Liver (tissue), 9 donors: Measurements from ENCODE around the gene CTDSP2. TPM values are rescaled to one million over a fixed set of nuclear protein-coding genes. Genes with fewer than 3 reads are reported as not detected.

Experiments
- DNase-seq: peaks from one replicate; pipeline ENCODE4 v3.0.0-alpha.2; 2017; ENCODE audit warnings: low spot score
- H3K27ac ChIP-seq, 2 donors: one replicate each; pipeline ENCODE4 v1.7.0; 2013; ENCODE audit warnings: inconsistent platforms in 2 of 2, low read length in 2 of 2, control low read depth in 1 of 2, low read depth in 1 of 2, mild to moderate bottlenecking in 1 of 2
- H3K27me3 ChIP-seq, 4 donors: one replicate each; pipeline versions ENCODE4 v1.6.1 to v1.7.0; 2013; ENCODE audit warnings: low read length in 3 of 4, inconsistent platforms in 1 of 4, mild to moderate bottlenecking in 1 of 4, moderate library complexity in 1 of 4; ENCODE audit not compliant: control insufficient read depth in 4 of 4, insufficient read depth in 4 of 4
- H3K36me3 ChIP-seq, 4 donors: one replicate each; pipeline versions ENCODE4 v1.6.1 to v1.7.0; 2013; ENCODE audit warnings: low read length in 3 of 4, mild to moderate bottlenecking in 3 of 4, low read depth in 1 of 4, moderate library complexity in 1 of 4; ENCODE audit not compliant: control insufficient read depth in 4 of 4, insufficient read depth in 3 of 4
- H3K4me1 ChIP-seq, 4 donors: one replicate each; pipeline versions ENCODE4 v1.6.1 to v1.7.0; 2013; ENCODE audit warnings: low read length in 3 of 4, mild to moderate bottlenecking in 3 of 4, moderate library complexity in 1 of 4; ENCODE audit not compliant: control insufficient read depth in 4 of 4, insufficient read depth in 4 of 4
- H3K4me3 ChIP-seq, 3 donors: one replicate each; pipeline versions ENCODE4 v1.6.1 to v1.7.0; 2013; ENCODE audit warnings: low read length in 3 of 3, control low read depth in 1 of 3, low read depth in 1 of 3, mild to moderate bottlenecking in 1 of 3
- H3K9ac ChIP-seq, 2 donors: one replicate each; pipeline ENCODE4 v1.7.0; 2013; ENCODE audit warnings: low read length in 2 of 2, mild to moderate bottlenecking in 2 of 2, moderate library complexity in 2 of 2, control low read depth in 1 of 2, low read depth in 1 of 2
- H3K9me3 ChIP-seq, 4 donors: one replicate each; pipeline versions ENCODE4 v1.6.1 to v1.7.0; 2013; ENCODE audit warnings: low read length in 3 of 4; ENCODE audit not compliant: control insufficient read depth in 4 of 4
- CTCF ChIP-seq: fragments of 150-350 bp; IDR thresholded peaks from 2 replicates; pipeline ENCODE4 v1.5.1; 2017; ENCODE audit warnings: improper control_type of control experiment, low read depth, low read length; ENCODE audit not compliant: missing input control
- FOXA1 ChIP-seq: IDR thresholded peaks from 2 replicates; pipeline ENCODE4 v1.6.1; 2016; ENCODE audit warnings: antibody characterized with exemption
- FOXA2 ChIP-seq: IDR thresholded peaks from 2 replicates; pipeline ENCODE4 v1.6.1; 2016; ENCODE audit warnings: antibody characterized with exemption
- GABPA ChIP-seq, 2 donors: IDR thresholded peaks in 1 of 2; conservative IDR thresholded peaks in 1 of 2; 2 replicates each; pipeline ENCODE4 v1.6.1; 2016; ENCODE audit warnings: antibody characterized with exemption in 2 of 2, mild to moderate bottlenecking in 1 of 2, moderate library complexity in 1 of 2
- HNF4A ChIP-seq, 2 donors: conservative IDR thresholded peaks; 2 replicates each; pipeline ENCODE4 v1.6.1; 2016; ENCODE audit warnings: antibody characterized with exemption in 2 of 2, mild to moderate bottlenecking in 2 of 2
- HNF4G ChIP-seq: IDR thresholded peaks from 2 replicates; pipeline ENCODE4 v1.6.1; 2016; ENCODE audit warnings: antibody characterized with exemption
- JUND ChIP-seq, 2 donors: IDR thresholded peaks; 2 replicates each; pipeline ENCODE4 v1.6.1; 2016; ENCODE audit warnings: antibody characterized with exemption in 2 of 2
- MAX ChIP-seq: IDR thresholded peaks from 2 replicates; pipeline ENCODE4 v1.6.1; 2016; ENCODE audit warnings: antibody characterized with exemption
- NR2F2 ChIP-seq: IDR thresholded peaks from 2 replicates; pipeline ENCODE4 v1.6.1; 2016; ENCODE audit warnings: antibody characterized with exemption
- RAD21 ChIP-seq, 2 donors: IDR thresholded peaks; 2 replicates each; pipeline ENCODE4 v1.6.1; 2016; ENCODE audit warnings: antibody characterized with exemption in 2 of 2, mild to moderate bottlenecking in 2 of 2
- RXRA ChIP-seq, 2 donors: IDR thresholded peaks; 2 replicates each; pipeline ENCODE4 v1.6.1; 2017 to 2018; ENCODE audit warnings: antibody characterized with exemption in 2 of 2, mild to moderate bottlenecking in 1 of 2
- SP1 ChIP-seq: IDR thresholded peaks from 2 replicates; pipeline ENCODE4 v1.6.1; 2018; ENCODE audit warnings: antibody characterized with exemption, mild to moderate bottlenecking
- TAF1 ChIP-seq: conservative IDR thresholded peaks from 2 replicates; pipeline ENCODE4 v1.6.1; 2016; ENCODE audit warnings: antibody characterized with exemption, mild to moderate bottlenecking
- YY1 ChIP-seq: IDR thresholded peaks from 2 replicates; pipeline ENCODE4 v1.6.1; 2016; ENCODE audit warnings: antibody characterized with exemption, mild to moderate bottlenecking
- WGBS: extraction: QIAGEN DNeasy Blood & Tissue Kit; methylation state at CpG from one replicate; pipeline ENCODE4 v1.1.7; 2013; 5-methylcytosine and 5-hydroxymethylcytosine counted together
- polyA plus RNA-seq, 2 donors: library from polyadenylated mRNA; stranded (reverse) in 1 of 2; unstranded in 1 of 2; fragments of 200-250 nt in 1 of 2; fragments of >200 nt in 1 of 2; fragmentation: Nextera tagmentation in 1 of 2; extraction: Ambion mirVana in 1 of 2; gene quantifications; one replicate each; pipeline versions ENCODE4 v1.2.1 to v1.2.3, GENCODE V29; 2013 to 2015
- total RNA-seq, 2 donors: library from RNA; depleted of rRNA; stranded (reverse); fragments of >200 nt; gene quantifications; one replicate each; pipeline ENCODE4 v1.2.3, GENCODE V29; 2014
- donor health status: healthy.
- donor health status: healthy.
- donor health status: healthy.
- donor health status: healthy.
- donor health status: healthy.

CTDSP2 gene
- total and polyA plus RNA-seq, 4 donors = 20.1 to 60.9 (median 43.7) TPM

GRCh38 chr12:57853864-57854556 is 7.5 kb upstream of the CTDSP2 start:
- Histone ChIP-seq H3K4me1 (peaks cover 3 to 11% (median 6%) of the 10 kb centered on the region in 4 donors), H3K4me3 (no peak overlapping the region), H3K27me3 (no peaks in the 10 kb centered on the region), H3K9me3 (no peaks in the 10 kb centered on the region), H3K36me3 (no peaks in the 10 kb centered on the region), H3K27ac (no peak overlapping the region), H3K9ac (no peak overlapping the region)
- 82% methylated on average over 2 of the region's 2 CpGs for WGBS
- DNase-seq = no peak
- TF ChIP-seq SP1 = no peak
- no peak for TF ChIP-seq HNF4G
- no peak for TF ChIP-seq YY1
- TF ChIP-seq RXRA (IDR thresholded peaks at IDR 0.05) = no peak
- no peak for TF ChIP-seq TAF1
- no peak for TF ChIP-seq JUND (IDR thresholded peaks at IDR 0.05)
- TF ChIP-seq FOXA1 = no peak
- no peak for TF ChIP-seq FOXA2
- no peak for TF ChIP-seq GABPA (IDR thresholded peaks at IDR 0.05 in 1 of 2, conservative IDR thresholded peaks at IDR 0.05 in 1 of 2)
- TF ChIP-seq HNF4A (conservative IDR thresholded peaks at IDR 0.05) = no peak
- no peak for TF ChIP-seq MAX
- no peak for TF ChIP-seq NR2F2

GRCh38 chr12:57852620-57853500 is 6.3 kb upstream of the CTDSP2 start:
- Histone ChIP-seq H3K9ac (no peak overlapping the region), H3K9me3 (no peaks in the 10 kb centered on the region), H3K36me3 (no peaks in the 10 kb centered on the region), H3K4me1 (peaks cover 3 to 11% (median 6%) of the 10 kb centered on the region in 4 donors), H3K27ac (no peak overlapping the region), H3K27me3 (no peaks in the 10 kb centered on the region), H3K4me3 (peak overlapping the region in 2 of 3 donors; percentile 24 to 32)
- TF ChIP-seq RAD21 (IDR thresholded peaks at IDR 0.05) (peak in 1 of 2 donors; percentile 14), CTCF (peak; percentile 4), FOXA1 (no peak)
- WGBS = 32% methylated on average over 38 of the region's 38 CpGs
- no peak for DNase-seq

- peak overlapping the region in 2 of 3 donors; percentile 24 to 32 for H3K4me3 ChIP-seq
- H3K27me3 ChIP-seq = no peaks in the 10 kb centered on the region
- no peaks in the 10 kb centered on the region for H3K36me3 ChIP-seq
- no peaks in the 10 kb centered on the region for H3K9me3 ChIP-seq
- TF ChIP-seq JUND (IDR thresholded peaks at IDR 0.05) (no peak), NR2F2 (no peak), SP1 (no peak), MAX (no peak), HNF4A (conservative IDR thresholded peaks at IDR 0.05) (no peak), HNF4G (no peak), GABPA (IDR thresholded peaks at IDR 0.05 in 1 of 2, conservative IDR thresholded peaks at IDR 0.05 in 1 of 2) (no peak)
- no peak overlapping the region for H3K27ac ChIP-seq
- peaks cover 3 to 13% (median 6%) of the 10 kb centered on the region in 4 donors for H3K4me1 ChIP-seq
- no peak overlapping the region for H3K9ac ChIP-seq
- WGBS = 49% methylated on average over 11 of the region's 11 CpGs
- no peak for DNase-seq
Measured at GRCh38 chr12:57852200-57852599, 5.7 kb upstream of the CTDSP2 start.
